Kidney epithelial cell (primary cell): ENCODE results near the gene IFIT2. TPM values are rescaled to one million over a fixed set of nuclear protein-coding genes. Genes with fewer than 3 reads are reported as not detected.
"Not testable (repeated sequence)": the region's sequence is repeated elsewhere in the genome, so short reads cannot be mapped to it uniquely, and the experiment has no call there.

Source experiments
- DNase-seq: peaks from one replicate; pipeline ENCODE4 v3.0.0-alpha.2; 2010; ENCODE audit warnings: low read depth
- H3K27me3 ChIP-seq: 2 replicates; pipeline ENCODE4 v1.6.0; 2011; ENCODE audit warnings: low read length; ENCODE audit not compliant: control insufficient read depth, insufficient read depth
- H3K36me3 ChIP-seq: 2 replicates; pipeline ENCODE4 v1.5.1; 2011; ENCODE audit warnings: low read length; ENCODE audit not compliant: control insufficient read depth, insufficient read depth
- H3K4me3 ChIP-seq: 2 replicates; pipeline ENCODE4 v1.5.1; 2011; ENCODE audit warnings: low read depth, mild to moderate bottlenecking, control low read depth, low read length
- total RNA-seq: library from RNA; depleted of rRNA; stranded (reverse); fragments of >200 nt; gene quantifications from 2 replicates; pipeline ENCODE4 v1.2.3, GENCODE V29; 2015
- TF ChIP-seq, protein P1 (sequence below): IDR thresholded peaks from 2 replicates; pipeline ENCODE4 v1.5.1; 2011; ENCODE audit warnings: mild to moderate bottlenecking, moderate library complexity, low read length, control low read depth, inconsistent platforms; ENCODE audit not compliant: insufficient read depth, poor library complexity, severe bottlenecking

The IFIT2 gene
- total RNA-seq, 1 donor from 2014 or later, result 9.2 TPM

DNA sequence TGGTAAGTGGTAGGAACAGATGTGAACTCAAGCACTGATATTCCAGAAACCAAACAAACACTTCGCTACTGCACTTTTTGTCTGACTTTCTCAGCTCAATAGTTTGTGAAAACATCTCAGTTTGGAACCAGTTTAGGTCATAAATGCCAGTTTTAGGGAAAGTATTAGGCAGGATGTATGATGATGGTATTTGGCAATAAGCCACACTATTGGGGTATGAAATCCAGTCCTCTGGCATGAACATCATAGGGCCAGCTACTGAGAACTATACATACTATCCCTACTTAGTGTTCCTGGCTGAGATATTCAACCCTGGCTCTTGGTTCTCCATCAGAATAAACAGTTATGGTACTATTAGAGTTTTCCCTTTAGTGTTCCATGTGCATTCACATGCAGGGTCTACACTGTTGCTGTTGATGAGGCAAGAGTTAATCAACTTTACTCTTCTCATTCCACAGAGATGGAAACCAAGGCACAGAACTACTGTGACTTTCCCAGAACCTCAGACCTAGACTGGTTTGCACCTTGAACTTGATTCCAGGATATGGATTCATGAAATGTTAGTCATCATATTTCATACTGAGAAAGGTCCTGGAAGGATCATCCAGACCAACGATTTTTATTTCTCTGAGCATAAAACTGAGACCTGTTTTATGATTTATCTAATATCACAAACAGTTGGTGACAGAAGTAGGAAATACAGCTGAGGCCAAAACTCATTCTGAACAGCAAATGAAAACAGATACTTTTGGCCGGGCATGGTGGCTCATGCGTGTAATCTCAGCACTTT lies 20.0 kb upstream of the IFIT2 start:
- TF ChIP-seq, protein P1, sequence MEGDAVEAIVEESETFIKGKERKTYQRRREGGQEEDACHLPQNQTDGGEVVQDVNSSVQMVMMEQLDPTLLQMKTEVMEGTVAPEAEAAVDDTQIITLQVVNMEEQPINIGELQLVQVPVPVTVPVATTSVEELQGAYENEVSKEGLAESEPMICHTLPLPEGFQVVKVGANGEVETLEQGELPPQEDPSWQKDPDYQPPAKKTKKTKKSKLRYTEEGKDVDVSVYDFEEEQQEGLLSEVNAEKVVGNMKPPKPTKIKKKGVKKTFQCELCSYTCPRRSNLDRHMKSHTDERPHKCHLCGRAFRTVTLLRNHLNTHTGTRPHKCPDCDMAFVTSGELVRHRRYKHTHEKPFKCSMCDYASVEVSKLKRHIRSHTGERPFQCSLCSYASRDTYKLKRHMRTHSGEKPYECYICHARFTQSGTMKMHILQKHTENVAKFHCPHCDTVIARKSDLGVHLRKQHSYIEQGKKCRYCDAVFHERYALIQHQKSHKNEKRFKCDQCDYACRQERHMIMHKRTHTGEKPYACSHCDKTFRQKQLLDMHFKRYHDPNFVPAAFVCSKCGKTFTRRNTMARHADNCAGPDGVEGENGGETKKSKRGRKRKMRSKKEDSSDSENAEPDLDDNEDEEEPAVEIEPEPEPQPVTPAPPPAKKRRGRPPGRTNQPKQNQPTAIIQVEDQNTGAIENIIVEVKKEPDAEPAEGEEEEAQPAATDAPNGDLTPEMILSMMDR, result no peak
- DNase-seq, result no peak
- H3K27me3 ChIP-seq, result no peaks in the 10 kb centered on the region
- no peak overlapping the region for H3K4me3 ChIP-seq
- H3K36me3 ChIP-seq, result no peaks in the 10 kb centered on the region

DNA sequence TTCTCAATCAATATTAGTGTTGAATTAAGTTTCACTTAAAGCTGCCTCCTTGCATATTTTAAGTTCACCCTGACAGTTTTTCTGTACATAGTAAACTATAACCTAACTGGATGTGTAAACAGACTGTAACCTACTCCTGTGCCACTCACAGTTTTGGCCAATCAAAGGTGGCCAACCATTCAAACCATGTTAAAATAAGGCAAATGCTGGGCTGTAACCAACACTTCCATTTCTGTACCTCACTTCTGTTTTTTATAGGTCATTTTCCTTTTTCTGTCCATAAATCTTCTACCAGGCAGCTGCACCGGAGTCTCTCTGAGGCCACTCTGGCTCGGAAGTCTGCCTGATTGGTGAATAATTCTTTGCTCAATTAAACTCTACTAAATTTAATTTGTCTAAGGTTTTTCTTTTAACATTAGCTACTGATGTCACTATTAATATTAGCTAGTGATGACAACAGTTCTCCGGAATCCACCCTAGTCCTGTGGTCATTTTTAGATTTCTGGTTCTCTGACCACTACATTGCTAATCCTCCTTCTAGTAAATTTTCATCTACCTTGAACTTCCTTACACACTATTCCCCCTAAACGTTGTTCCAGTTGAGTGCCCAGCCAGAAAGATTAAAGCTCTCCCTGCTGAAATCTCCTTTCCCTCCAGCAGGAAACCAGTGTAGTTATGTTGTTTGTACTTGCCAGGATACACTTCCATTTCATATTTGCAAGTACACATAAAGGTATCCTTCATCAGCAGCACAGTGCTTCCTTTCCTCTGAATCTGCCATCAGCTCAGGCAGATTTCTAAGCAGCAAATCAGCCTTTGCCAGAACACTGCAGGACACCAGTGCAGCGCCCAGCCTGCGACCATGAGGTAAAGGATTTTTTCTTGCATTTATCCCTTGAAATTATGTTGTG lies 18.6 kb upstream of the IFIT2 start:
- no peaks in the 10 kb centered on the region for H3K36me3 ChIP-seq
- TF ChIP-seq, protein P1, result no peak
- peak overlapping the region; percentile 12 for H3K4me3 ChIP-seq
- DNase-seq, result peak; percentile 69
- no peaks in the 10 kb centered on the region for H3K27me3 ChIP-seq

DNA sequence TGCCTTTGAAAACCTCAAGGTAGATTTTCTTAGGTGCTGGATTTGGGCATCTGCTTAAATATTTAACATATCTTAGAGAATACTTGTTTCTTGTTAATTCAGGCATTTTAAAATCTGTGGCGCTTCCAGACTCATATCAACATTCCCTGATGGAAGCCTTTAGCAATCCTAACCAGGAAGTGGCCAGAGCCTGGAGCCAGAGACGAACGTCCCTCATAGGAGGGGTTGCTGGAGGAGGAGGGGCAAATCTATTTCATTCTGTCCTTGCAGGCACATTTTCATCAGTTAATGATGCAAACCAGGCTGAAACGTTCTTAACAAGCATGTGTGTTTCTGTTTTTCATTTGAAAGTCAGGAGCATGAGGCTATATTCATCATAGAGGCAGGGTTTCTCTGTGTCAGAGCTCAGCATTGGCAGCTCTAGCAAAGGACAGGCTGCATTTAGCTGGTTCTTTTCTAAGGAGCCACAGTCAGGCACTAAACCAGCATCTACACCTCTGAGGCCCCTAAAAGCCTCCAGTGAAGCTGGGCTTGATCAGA lies 17.8 kb upstream of the IFIT2 start:
- TF ChIP-seq, protein P1, result no peak
- Histone ChIP-seq H3K27me3 (no peaks in the 10 kb centered on the region), H3K36me3 (no peaks in the 10 kb centered on the region), H3K4me3 (peak overlapping the region; percentile 12)
- DNase-seq, result no peak

DNA sequence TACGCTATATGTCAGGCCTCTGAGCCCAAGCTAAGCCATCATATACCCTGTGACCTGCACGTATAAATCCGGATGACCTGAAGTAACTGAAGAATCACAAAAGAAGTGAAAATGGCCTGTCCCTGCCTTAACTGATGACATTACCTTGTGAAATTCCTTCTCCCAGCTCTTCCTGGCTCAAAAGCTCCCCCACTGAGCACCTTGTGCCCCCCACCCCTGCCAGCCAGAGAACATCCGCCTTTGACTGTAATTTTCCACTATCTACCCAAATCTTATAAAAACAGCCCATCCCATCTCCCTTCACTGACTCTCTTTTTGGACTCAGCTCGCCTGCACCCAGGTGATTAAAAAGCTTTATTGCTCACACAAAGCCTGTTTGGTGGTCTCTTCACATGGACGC lies 17.1 kb upstream of the IFIT2 start:
- DNase-seq, H3K27me3 ChIP-seq, H3K4me3 ChIP-seq, H3K36me3 ChIP-seq: not testable (repeated sequence)

DNA sequence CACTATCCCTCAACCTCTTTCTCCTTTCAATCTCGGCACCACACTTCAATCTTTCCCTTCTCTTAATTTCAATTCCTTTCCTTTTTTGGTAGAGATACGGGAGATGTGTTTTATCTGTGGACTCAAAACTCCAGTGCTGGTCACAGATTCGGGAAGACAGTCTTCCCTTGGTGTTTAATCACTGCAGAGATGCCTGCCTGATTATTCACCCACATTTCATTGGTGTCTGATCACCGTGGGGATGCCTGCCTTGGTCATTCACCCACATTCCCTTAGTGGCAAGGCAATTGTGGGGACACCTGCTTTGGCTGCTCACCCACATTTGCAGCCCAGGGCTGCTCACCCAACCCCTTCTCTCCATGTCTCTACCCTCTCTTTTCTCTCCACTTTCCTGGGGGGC lies 16.5 kb upstream of the IFIT2 start:
- H3K4me3 ChIP-seq, H3K27me3 ChIP-seq, DNase-seq, H3K36me3 ChIP-seq: not testable (repeated sequence)

DNA sequence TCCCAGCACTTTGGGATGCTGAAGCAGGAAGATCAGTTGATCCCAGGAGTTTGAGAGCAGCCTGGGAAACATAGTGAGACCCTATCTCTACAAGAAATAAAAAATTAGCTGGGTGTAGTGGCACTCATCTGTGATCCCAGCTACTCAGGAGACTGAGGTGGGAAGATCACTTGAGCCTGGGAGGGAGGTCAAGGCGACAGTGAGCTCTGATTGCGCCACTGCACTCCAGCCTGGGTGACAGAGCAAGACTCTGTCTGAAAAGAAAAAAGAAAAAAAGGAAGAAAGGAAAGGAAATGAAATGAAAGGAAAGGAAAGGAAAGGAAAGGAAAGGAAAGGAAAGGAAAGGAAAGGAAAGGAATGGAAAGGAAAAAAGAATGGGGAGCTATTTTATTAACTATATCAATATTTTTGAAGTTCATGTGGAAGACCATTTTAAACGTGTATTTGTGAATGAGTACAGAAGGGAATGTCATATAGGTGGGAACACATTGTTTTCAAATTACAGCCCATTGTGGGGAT lies 7.1 kb upstream of the IFIT2 start:
- Histone ChIP-seq H3K4me3 (no peak overlapping the region), H3K27me3 (no peaks in the 10 kb centered on the region), H3K36me3 (no peaks in the 10 kb centered on the region)
- TF ChIP-seq, protein P1, result no peak
- no peak for DNase-seq
